Measurements from ENCODE around the gene BAHCC1. TPM values are rescaled to one million over a fixed set of nuclear protein-coding genes. Genes with fewer than 3 reads are reported as not detected.
A peak's percentile ranks its signal among the peaks of the same experiment; 100 is the strongest.

Gene BAHCC1
- total and polyA plus RNA-seq, 9 of the 15 experiments (the other 6 are each of a cell fraction or from before 2014, with no cell fraction given): 0.14 to 26.9 (median 5.0) TPM

- TF ChIP-seq ZNF512 (tag; IDR thresholded peaks at IDR 0.05): no peak
- 0 out of 2 replicates have a peak, but pooled peaks have one; percentile 22 for TF ChIP-seq MYNN (IDR thresholded peaks at IDR 0.05)
- no peak for TF ChIP-seq MYNN (CRISPR knock-in tag; IDR thresholded peaks at IDR 0.05)
- TF ChIP-seq ZBTB26 (CRISPR knock-in tag; IDR thresholded peaks at IDR 0.05): peak; percentile 87
- TF ChIP-seq TAF9B (IDR thresholded peaks at IDR 0.05; ENCODE audit: partially characterized antibody): no peak
- no peak for TF ChIP-seq CREM (IDR thresholded peaks at IDR 0.05; ENCODE audit: low read depth)
- TF ChIP-seq FOXA3 (CRISPR knock-in tag; conservative IDR thresholded peaks at IDR 0.05 in 1 of 2, IDR thresholded peaks at IDR 0.05 in 1 of 2): no peak
- no peak for TF ChIP-seq SRSF7 (optimal IDR thresholded peaks at IDR 0.05; ENCODE audit: low read depth, low read length)
- TF ChIP-seq KHSRP (IDR thresholded peaks at IDR 0.05): no peak
- TF ChIP-seq HMG20B (CRISPR knock-in tag; IDR thresholded peaks at IDR 0.05): no peak
- TF ChIP-seq BRD9 (IDR thresholded peaks at IDR 0.05; ENCODE audit: low read depth, partially characterized antibody): no peak
- TF ChIP-seq ZBED1 (IDR thresholded peaks at IDR 0.05): peak; percentile 88; the same call in 1 of the 2 replicates
- TF ChIP-seq SRF (CRISPR knock-in tag; IDR thresholded peaks at IDR 0.05): 0 out of 4 replicates have a peak, but pooled peaks of 1 of the 2 experiments have one; percentile 10
- no peak for TF ChIP-seq ZNF584 (CRISPR knock-in tag; IDR thresholded peaks at IDR 0.05; ENCODE audit: low read depth)
- TF ChIP-seq ZNF12 (CRISPR knock-in tag; IDR thresholded peaks at IDR 0.05): no peak
- TF ChIP-seq RBM22 (IDR thresholded peaks at IDR 0.05; ENCODE audit: low read depth, low read length, poor library complexity, severe bottlenecking): no peak
- no peak for TF ChIP-seq ZNF668 (CRISPR knock-in tag; IDR thresholded peaks at IDR 0.05)
- no peak for TF ChIP-seq ILK (tag; IDR thresholded peaks at IDR 0.05; ENCODE audit: borderline replicate concordance, low read depth)
- no peak for TF ChIP-seq ATF7 (IDR thresholded peaks at IDR 0.05)
- TF ChIP-seq NBN (IDR thresholded peaks at IDR 0.05; ENCODE audit: low read depth): no peak
- TF ChIP-seq ZNF282 (CRISPR knock-in tag; IDR thresholded peaks at IDR 0.05): no peak
- TF ChIP-seq ARNT (IDR thresholded peaks at IDR 0.05): 0 out of 4 replicates have a peak, but pooled peaks of 1 of the 2 experiments have one; percentile 3
- TF ChIP-seq PKNOX1 (IDR thresholded peaks at IDR 0.05): no peak
Measured at GRCh38 chr17:81509207-81509971, 114.1 kb downstream of the BAHCC1 start (continued).
